Endothelial cell (in vitro differentiated cells): Measurements from ENCODE around the gene RASA2. TPM values are rescaled to one million over a fixed set of nuclear protein-coding genes. Genes with fewer than 3 reads are reported as not detected.

ENCODE experiments used
- DNase-seq: peaks from one replicate; pipeline ENCODE4 v3.0.0; 2021; ENCODE audit warnings: low spot score
- H3K27ac Mint-ChIP-seq: one replicate; pipeline ENCODE4 v1.8.0; 2021; ENCODE audit warnings: mixed read lengths, inconsistent platforms; ENCODE audit not compliant: unreplicated experiment
- H3K27me3 Mint-ChIP-seq: one replicate; pipeline ENCODE4 v1.8.0; 2021; ENCODE audit warnings: mild to moderate bottlenecking, moderate library complexity, mixed read lengths, inconsistent platforms; ENCODE audit not compliant: unreplicated experiment
- H3K36me3 Mint-ChIP-seq: one replicate; pipeline ENCODE4 v1.8.0; 2021; ENCODE audit warnings: mild to moderate bottlenecking, low read depth, mixed read lengths, inconsistent platforms; ENCODE audit not compliant: unreplicated experiment
- H3K4me1 Mint-ChIP-seq: one replicate; pipeline ENCODE4 v1.8.0; 2021; ENCODE audit warnings: mild to moderate bottlenecking, mixed read lengths, inconsistent platforms; ENCODE audit not compliant: unreplicated experiment
- H3K4me3 Mint-ChIP-seq: one replicate; pipeline ENCODE4 v1.8.0; 2021; ENCODE audit warnings: mild to moderate bottlenecking, mixed read lengths, inconsistent platforms; ENCODE audit not compliant: unreplicated experiment
- H3K9me3 Mint-ChIP-seq: one replicate; pipeline ENCODE4 v1.8.0; 2021; ENCODE audit warnings: mixed read lengths, inconsistent platforms; ENCODE audit not compliant: unreplicated experiment
- CTCF ChIP-seq: fragments of 200-600 bp; sonication (generic); IDR thresholded peaks from one replicate; pipeline ENCODE4 v1.5.0; 2021; ENCODE audit warnings: antibody characterized with exemption; ENCODE audit not compliant: unreplicated experiment
- total RNA-seq: library from RNA; stranded (reverse); fragmentation: NEBNext Ultra II Directional; extraction: Animal tissue kit (Norgen Biotek cat#: 25700); gene quantifications from one replicate; pipeline ENCODE4 v1.2.1, GENCODE V29; 2021; ENCODE audit not compliant: unreplicated experiment

Gene RASA2
- total RNA-seq, 1 donor from 2014 or later = 32.5 TPM

GRCh38 chr3:141557961-141558706, 71.3 kb downstream of the RASA2 start:
- H3K36me3 Mint-ChIP-seq = peaks cover 4% of the 10 kb centered on the region
- no peak for TF ChIP-seq CTCF
- H3K4me3 Mint-ChIP-seq = no peak overlapping the region
- H3K27me3 Mint-ChIP-seq = peaks cover 3% of the 10 kb centered on the region
- no peak overlapping the region for H3K27ac Mint-ChIP-seq
- peaks cover 3% of the 10 kb centered on the region for H3K4me1 Mint-ChIP-seq
- no peaks in the 10 kb centered on the region for H3K9me3 Mint-ChIP-seq
- no peak for DNase-seq

GRCh38 chr3:141561426-141562034, 74.7 kb downstream of the RASA2 start:
- Mint-ChIP-seq H3K9me3 (no peaks in the 10 kb centered on the region), H3K4me1 (no peaks in the 10 kb centered on the region), H3K36me3 (peaks cover 10% of the 10 kb centered on the region), H3K4me3 (no peak overlapping the region), H3K27ac (no peak overlapping the region), H3K27me3 (peaks cover 3% of the 10 kb centered on the region)
- TF ChIP-seq CTCF = peak; percentile 95
- DNase-seq = peak; percentile 50

- TF ChIP-seq CTCF = no peak
- no peaks in the 10 kb centered on the region for H3K4me1 Mint-ChIP-seq
- H3K36me3 Mint-ChIP-seq = peaks cover 8% of the 10 kb centered on the region
- H3K4me3 Mint-ChIP-seq = no peak overlapping the region
- no peaks in the 10 kb centered on the region for H3K27me3 Mint-ChIP-seq
- H3K9me3 Mint-ChIP-seq = no peaks in the 10 kb centered on the region
- no peak overlapping the region for H3K27ac Mint-ChIP-seq
- DNase-seq = no peak
Observed at GRCh38 chr3:141564241-141564640, 77.4 kb downstream of the RASA2 start.

GRCh38 chr3:141570068-141570467, 83.2 kb downstream of the RASA2 start:
- no peaks in the 10 kb centered on the region for H3K4me1 Mint-ChIP-seq
- H3K4me3 Mint-ChIP-seq = no peak overlapping the region
- no peak overlapping the region for H3K27ac Mint-ChIP-seq
- peaks cover 11% of the 10 kb centered on the region for H3K36me3 Mint-ChIP-seq
- no peaks in the 10 kb centered on the region for H3K9me3 Mint-ChIP-seq
- no peaks in the 10 kb centered on the region for H3K27me3 Mint-ChIP-seq
- TF ChIP-seq CTCF = no peak
- DNase-seq = no peak
